GM18502 (cell line): ENCODE measurements around the gene PTPRJ.
"Not testable (repeated sequence)": the region's sequence is repeated elsewhere in the genome, so short reads cannot be mapped to it uniquely, and the experiment has no call there.

ENCODE experiments used
- ATAC-seq: cut with Tn5 transposase; IDR thresholded peaks from one replicate; pipeline ENCODE4 v1.9.1; 2021; ENCODE audit warnings: mild to moderate bottlenecking; ENCODE audit not compliant: unreplicated experiment, poor library complexity

PTPRJ gene

GRCh38 chr11:48013269-48013901, 33.0 kb downstream of the PTPRJ start:
- peak; percentile 53 for ATAC-seq

- no peak for ATAC-seq
Measured at GRCh38 chr11:48014917-48015316, 34.6 kb downstream of the PTPRJ start.

GRCh38 chr11:48017105-48017830, 36.9 kb downstream of the PTPRJ start:
- no peak for ATAC-seq

- ATAC-seq: no peak
Measured at GRCh38 chr11:48017831-48018527, 37.6 kb downstream of the PTPRJ start.

- ATAC-seq: no peak
Measured at GRCh38 chr11:48018528-48019216, 38.3 kb downstream of the PTPRJ start.

GRCh38 chr11:48019217-48019584, 38.8 kb downstream of the PTPRJ start:
- no peak for ATAC-seq

GRCh38 chr11:48019595-48019994, 39.2 kb downstream of the PTPRJ start:
- no peak for ATAC-seq

- peak; percentile 83 for ATAC-seq
Measured at GRCh38 chr11:48020092-48020755, 39.9 kb downstream of the PTPRJ start.

GRCh38 chr11:48021201-48021820, 41.0 kb downstream of the PTPRJ start:
- not testable (repeated sequence) for ATAC-seq

- no peak for ATAC-seq
Measured at GRCh38 chr11:48022445-48022844, 42.1 kb downstream of the PTPRJ start.

- ATAC-seq: not testable (repeated sequence)
Measured at GRCh38 chr11:48023608-48024007, 43.2 kb downstream of the PTPRJ start.

GRCh38 chr11:48024635-48025071, 44.3 kb downstream of the PTPRJ start:
- no peak for ATAC-seq

GRCh38 chr11:48025293-48025983, 45.1 kb downstream of the PTPRJ start:
- no peak for ATAC-seq

GRCh38 chr11:48025984-48026340, 45.6 kb downstream of the PTPRJ start:
- no peak for ATAC-seq

- ATAC-seq: no peak
Measured at GRCh38 chr11:48028914-48029680, 48.7 kb downstream of the PTPRJ start.

GRCh38 chr11:48029681-48030290, 49.4 kb downstream of the PTPRJ start:
- ATAC-seq: no peak

GRCh38 chr11:48031602-48032001, 51.2 kb downstream of the PTPRJ start:
- peak; percentile 62 for ATAC-seq

GRCh38 chr11:48032721-48033120, 52.4 kb downstream of the PTPRJ start:
- no peak for ATAC-seq
